Eye (tissue), 1 donor: ENCODE results near the gene MRNIP.
"Not testable (repeated sequence)": the region's sequence is repeated elsewhere in the genome, so short reads cannot be mapped to it uniquely, and the experiment has no call there.

Source experiments
- DNase-seq: peaks from one replicate; pipeline ENCODE4 v3.0.0-alpha.2; 2015

MRNIP gene

GRCh38 chr5:179837076-179838011, 21.3 kb downstream of the MRNIP start:
- DNase-seq: no peak

- DNase-seq: no peak
These were observed 22.2 kb downstream of the MRNIP start for GRCh38 chr5:179836225-179837019.

GRCh38 chr5:179834871-179835270, 23.7 kb downstream of the MRNIP start:
- not testable (repeated sequence) for DNase-seq

- DNase-seq: no peak
These were observed 24.5 kb downstream of the MRNIP start for GRCh38 chr5:179834120-179834519.

GRCh38 chr5:179833709-179834070, 24.9 kb downstream of the MRNIP start:
- DNase-seq: no peak

- no peak for DNase-seq
These were observed 25.4 kb downstream of the MRNIP start for GRCh38 chr5:179833056-179833708.

GRCh38 chr5:179832039-179832745, 26.4 kb downstream of the MRNIP start:
- no peak for DNase-seq

- no peak for DNase-seq
These were observed 27.7 kb downstream of the MRNIP start for GRCh38 chr5:179830818-179831468.

- no peak for DNase-seq
These were observed 28.7 kb downstream of the MRNIP start for GRCh38 chr5:179829732-179830435.

GRCh38 chr5:179828756-179829421, 29.7 kb downstream of the MRNIP start:
- DNase-seq: no peak

GRCh38 chr5:179827680-179828079, 30.9 kb downstream of the MRNIP start:
- no peak for DNase-seq

- DNase-seq: no peak
These were observed 32.9 kb downstream of the MRNIP start for GRCh38 chr5:179825655-179826182.

GRCh38 chr5:179824745-179825112, 33.9 kb downstream of the MRNIP start:
- no peak for DNase-seq

- DNase-seq: no peak
These were observed 34.5 kb downstream of the MRNIP start for GRCh38 chr5:179823937-179824744.

GRCh38 chr5:179822444-179822990, 36.1 kb downstream of the MRNIP start:
- no peak for DNase-seq

- DNase-seq: no peak
These were observed 36.6 kb downstream of the MRNIP start for GRCh38 chr5:179822059-179822432.

GRCh38 chr5:179821298-179822058, 37.1 kb downstream of the MRNIP start:
- peak; percentile 92 for DNase-seq

- peak; percentile 95 for DNase-seq
These were observed 37.9 kb downstream of the MRNIP start, which contains the start of gene SQSTM1 for GRCh38 chr5:179820483-179821297. SQSTM1 (plus strand) TSS chr5:179820905; CDS start chr5:179820937, 32 bp downstream.
